ENCODE data around the gene KDF1.

- TF ChIP-seq CTCF (conservative IDR thresholded peaks at IDR 0.05 in 1 of 2, IDR thresholded peaks at IDR 0.05 in 1 of 2; ENCODE audit: low read depth in 1 of 2, low read length in 2 of 2) (no peak), EZH2 (IDR thresholded peaks at IDR 0.05; ENCODE audit: low read length, missing control alignments) (no peak)
These were observed 8.3 kb downstream of the KDF1 start for GRCh38 chr1:26951821-26952497.

Data from fibroblast of lung (primary cell).